Immature natural killer cell (primary cell): ENCODE data around the gene CNTN1. TPM values are rescaled to one million over a fixed set of nuclear protein-coding genes. Genes with fewer than 3 reads are reported as not detected.

Experiments
- DNase-seq, 3 donors: peaks; one replicate each; pipeline ENCODE4 v3.0.0; 2022; ENCODE audit warnings: mixed read lengths in 1 of 3
- H3K27ac Mint-ChIP-seq, 6 donors: one replicate each; pipeline ENCODE4 v1.8.0; 2020; ENCODE audit warnings: mixed read lengths in 6 of 6, mild to moderate bottlenecking in 5 of 6, inconsistent platforms in 4 of 6, moderate library complexity in 3 of 6
- H3K27me3 Mint-ChIP-seq, 3 donors: one replicate each; pipeline ENCODE4 v1.8.0; 2020 to 2021; ENCODE audit warnings: low read depth in 3 of 3, mild to moderate bottlenecking in 3 of 3, mixed read lengths in 3 of 3, moderate library complexity in 3 of 3, inconsistent platforms in 1 of 3
- H3K36me3 Mint-ChIP-seq, 3 donors: one replicate each; pipeline ENCODE4 v1.8.0; 2020; ENCODE audit warnings: mixed read lengths in 3 of 3, inconsistent platforms in 2 of 3, mild to moderate bottlenecking in 2 of 3
- H3K4me1 Mint-ChIP-seq, 2 donors: one replicate each; pipeline ENCODE4 v1.8.0; 2020; ENCODE audit warnings: inconsistent platforms in 2 of 2, mild to moderate bottlenecking in 2 of 2, mixed read lengths in 2 of 2, moderate library complexity in 1 of 2
- H3K4me3 Mint-ChIP-seq, 5 donors: one replicate each; pipeline ENCODE4 v1.8.0; 2020; ENCODE audit warnings: mild to moderate bottlenecking in 5 of 5, mixed read lengths in 5 of 5, inconsistent platforms in 3 of 5, moderate library complexity in 3 of 5
- H3K9me3 Mint-ChIP-seq, 6 donors: one replicate each; pipeline ENCODE4 v1.8.0; 2020; ENCODE audit warnings: mild to moderate bottlenecking in 6 of 6, mixed read lengths in 6 of 6, inconsistent platforms in 4 of 6, moderate library complexity in 3 of 6
- polyA plus RNA-seq, 3 donors: library from polyadenylated mRNA; unstranded; fragments of 300-500 nt; fragmentation: Illumina TruSeq; gene quantifications; one replicate each; pipeline ENCODE4 v1.2.3, GENCODE V29; 2021

The CNTN1 gene
- polyA plus RNA-seq, 3 donors from 2014 or later = not detected

GRCh38 chr12:40760821-40761220 lies 68.6 kb downstream of the CNTN1 start:
- H3K27ac Mint-ChIP-seq = no peak overlapping the region
- H3K4me3 Mint-ChIP-seq = no peak overlapping the region
- H3K9me3 Mint-ChIP-seq = peaks cover 3 to 32% (median 11%) of the 10 kb centered on the region in 6 donors
- H3K36me3 Mint-ChIP-seq = no peaks in the 10 kb centered on the region
- H3K27me3 Mint-ChIP-seq = no peaks in the 10 kb centered on the region
- H3K4me1 Mint-ChIP-seq = no peaks in the 10 kb centered on the region
- no peak for DNase-seq

- H3K4me1 Mint-ChIP-seq = no peaks in the 10 kb centered on the region
- no peaks in the 10 kb centered on the region for H3K36me3 Mint-ChIP-seq
- no peaks in the 10 kb centered on the region for H3K27me3 Mint-ChIP-seq
- no peak overlapping the region for H3K27ac Mint-ChIP-seq
- no peak for DNase-seq
- no peak overlapping the region for H3K4me3 Mint-ChIP-seq
- H3K9me3 Mint-ChIP-seq = peaks cover 5 to 37% (median 11%) of the 10 kb centered on the region in 6 donors
Measured at GRCh38 chr12:40762072-40762471, 69.8 kb downstream of the CNTN1 start.

GRCh38 chr12:40768125-40768864 lies 76.1 kb downstream of the CNTN1 start:
- H3K4me3 Mint-ChIP-seq = no peak overlapping the region
- no peak overlapping the region for H3K27ac Mint-ChIP-seq
- no peaks in the 10 kb centered on the region for H3K36me3 Mint-ChIP-seq
- H3K9me3 Mint-ChIP-seq = peaks cover 3 to 26% (median 10%) of the 10 kb centered on the region in 6 donors
- peaks cover 0 to 1% (median 0%) of the 10 kb centered on the region in 3 donors for H3K27me3 Mint-ChIP-seq
- DNase-seq = no peak
- H3K4me1 Mint-ChIP-seq = no peaks in the 10 kb centered on the region

- Mint-ChIP-seq H3K27ac (no peak overlapping the region), H3K9me3 (peaks cover 3 to 18% (median 8%) of the 10 kb centered on the region in 6 donors), H3K4me1 (no peaks in the 10 kb centered on the region), H3K4me3 (no peak overlapping the region), H3K27me3 (peaks cover 0 to 1% (median 0%) of the 10 kb centered on the region in 3 donors), H3K36me3 (no peaks in the 10 kb centered on the region)
- no peak for DNase-seq
Measured at GRCh38 chr12:40769846-40770245, 77.6 kb downstream of the CNTN1 start.

GRCh38 chr12:40770781-40771180 lies 78.5 kb downstream of the CNTN1 start:
- H3K9me3 Mint-ChIP-seq = peaks cover 3 to 13% (median 5%) of the 10 kb centered on the region in 6 donors
- H3K4me1 Mint-ChIP-seq = no peaks in the 10 kb centered on the region
- no peak overlapping the region for H3K4me3 Mint-ChIP-seq
- no peak overlapping the region for H3K27ac Mint-ChIP-seq
- H3K36me3 Mint-ChIP-seq = no peaks in the 10 kb centered on the region
- no peak for DNase-seq
- H3K27me3 Mint-ChIP-seq = peaks cover 0 to 1% (median 0%) of the 10 kb centered on the region in 3 donors

GRCh38 chr12:40775661-40776060 lies 83.4 kb downstream of the CNTN1 start:
- Mint-ChIP-seq H3K4me1 (no peaks in the 10 kb centered on the region), H3K4me3 (no peak overlapping the region), H3K36me3 (no peaks in the 10 kb centered on the region), H3K9me3 (peaks cover 0 to 11% (median 5%) of the 10 kb centered on the region in 6 donors), H3K27ac (no peak overlapping the region), H3K27me3 (peaks cover 0 to 3% (median 0%) of the 10 kb centered on the region in 3 donors)
- no peak for DNase-seq

- no peaks in the 10 kb centered on the region for H3K4me1 Mint-ChIP-seq
- H3K4me3 Mint-ChIP-seq = no peak overlapping the region
- H3K36me3 Mint-ChIP-seq = no peaks in the 10 kb centered on the region
- no peak overlapping the region for H3K27ac Mint-ChIP-seq
- peaks cover 2 to 29% (median 18%) of the 10 kb centered on the region in 6 donors for H3K9me3 Mint-ChIP-seq
- H3K27me3 Mint-ChIP-seq = no peaks in the 10 kb centered on the region
- no peak for DNase-seq
Measured at GRCh38 chr12:40784102-40784501, 91.9 kb downstream of the CNTN1 start.

- Mint-ChIP-seq H3K27me3 (no peaks in the 10 kb centered on the region), H3K4me1 (no peaks in the 10 kb centered on the region), H3K9me3 (peaks cover 2 to 40% (median 10%) of the 10 kb centered on the region in 6 donors), H3K36me3 (no peaks in the 10 kb centered on the region), H3K4me3 (no peak overlapping the region), H3K27ac (no peak overlapping the region)
- no peak for DNase-seq
Measured at GRCh38 chr12:40788276-40788675, 96.0 kb downstream of the CNTN1 start.

- Mint-ChIP-seq H3K27ac (no peak overlapping the region), H3K36me3 (no peaks in the 10 kb centered on the region), H3K4me3 (no peak overlapping the region), H3K27me3 (no peaks in the 10 kb centered on the region), H3K4me1 (no peaks in the 10 kb centered on the region), H3K9me3 (peaks cover 0 to 33% (median 13%) of the 10 kb centered on the region in 6 donors)
- DNase-seq = no peak
Measured at GRCh38 chr12:40792792-40793386, 100.7 kb downstream of the CNTN1 start.

GRCh38 chr12:40793471-40793870 lies 101.2 kb downstream of the CNTN1 start:
- no peak for DNase-seq
- Mint-ChIP-seq H3K9me3 (peaks cover 0 to 36% (median 15%) of the 10 kb centered on the region in 6 donors), H3K4me1 (no peaks in the 10 kb centered on the region), H3K4me3 (no peak overlapping the region), H3K27ac (no peak overlapping the region), H3K36me3 (no peaks in the 10 kb centered on the region), H3K27me3 (no peaks in the 10 kb centered on the region)

GRCh38 chr12:40794087-40794486 lies 101.8 kb downstream of the CNTN1 start:
- no peak for DNase-seq
- H3K4me3 Mint-ChIP-seq = no peak overlapping the region
- no peaks in the 10 kb centered on the region for H3K36me3 Mint-ChIP-seq
- H3K9me3 Mint-ChIP-seq = peaks cover 0 to 36% (median 15%) of the 10 kb centered on the region in 6 donors
- no peaks in the 10 kb centered on the region for H3K27me3 Mint-ChIP-seq
- no peaks in the 10 kb centered on the region for H3K4me1 Mint-ChIP-seq
- no peak overlapping the region for H3K27ac Mint-ChIP-seq

GRCh38 chr12:40801082-40801481 lies 108.8 kb downstream of the CNTN1 start:
- Mint-ChIP-seq H3K4me1 (no peaks in the 10 kb centered on the region), H3K4me3 (no peak overlapping the region), H3K27ac (no peak overlapping the region), H3K36me3 (no peaks in the 10 kb centered on the region), H3K27me3 (peaks cover 0 to 3% (median 0%) of the 10 kb centered on the region in 3 donors), H3K9me3 (peaks cover 7 to 44% (median 14%) of the 10 kb centered on the region in 6 donors)
- DNase-seq = no peak

- Mint-ChIP-seq H3K36me3 (no peaks in the 10 kb centered on the region), H3K9me3 (peaks cover 7 to 46% (median 13%) of the 10 kb centered on the region in 6 donors), H3K4me1 (no peaks in the 10 kb centered on the region), H3K27ac (no peak overlapping the region), H3K4me3 (no peak overlapping the region), H3K27me3 (peaks cover 0 to 3% (median 0%) of the 10 kb centered on the region in 3 donors)
- no peak for DNase-seq
Measured at GRCh38 chr12:40801861-40802260, 109.6 kb downstream of the CNTN1 start.

GRCh38 chr12:40802656-40803055 lies 110.4 kb downstream of the CNTN1 start:
- no peak for DNase-seq
- H3K27ac Mint-ChIP-seq = no peak overlapping the region
- no peaks in the 10 kb centered on the region for H3K4me1 Mint-ChIP-seq
- H3K9me3 Mint-ChIP-seq = peaks cover 5 to 47% (median 12%) of the 10 kb centered on the region in 6 donors
- H3K36me3 Mint-ChIP-seq = no peaks in the 10 kb centered on the region
- H3K27me3 Mint-ChIP-seq = peaks cover 0 to 3% (median 0%) of the 10 kb centered on the region in 3 donors
- no peak overlapping the region for H3K4me3 Mint-ChIP-seq
